H9 (cell line): ENCODE data around the gene NOX5. TPM values are rescaled to one million over a fixed set of nuclear protein-coding genes. Genes with fewer than 3 reads are reported as not detected.

Experiments
- DNase-seq: peaks from one replicate; pipeline ENCODE4 v3.0.0-alpha.2; 2017
- H2AFZ ChIP-seq: one replicate; pipeline ENCODE4 v1.6.1; 2013; ENCODE audit warnings: mild to moderate bottlenecking, low read length, control low read depth, moderate library complexity
- H2AK5ac ChIP-seq: 2 replicates; pipeline ENCODE4 v1.6.1; 2013; ENCODE audit warnings: low read length, control low read depth, mixed read lengths; ENCODE audit not compliant: insufficient read length
- H2BK120ac ChIP-seq: one replicate; pipeline ENCODE4 v1.6.1; 2013; ENCODE audit warnings: low read depth, mild to moderate bottlenecking, low read length, control low read depth, inconsistent platforms; ENCODE audit not compliant: poor library complexity, severe bottlenecking
- H2BK12ac ChIP-seq: 2 replicates; pipeline ENCODE4 v1.6.1; 2013; ENCODE audit warnings: low read length, control low read depth, mixed read lengths, low read depth; ENCODE audit not compliant: insufficient read length
- H2BK15ac ChIP-seq: 2 replicates; pipeline ENCODE4 v1.6.1; 2013; ENCODE audit warnings: low read depth, low read length, control low read depth
- H2BK20ac ChIP-seq: one replicate; pipeline ENCODE4 v1.6.1; 2013; ENCODE audit warnings: low read depth, mild to moderate bottlenecking, low read length, control low read depth, inconsistent platforms; ENCODE audit not compliant: poor library complexity, severe bottlenecking
- H2BK5ac ChIP-seq: 2 replicates; pipeline ENCODE4 v1.6.1; 2013; ENCODE audit warnings: low read length, control low read depth, mixed read lengths; ENCODE audit not compliant: insufficient read length
- H3K14ac ChIP-seq: 2 replicates; pipeline ENCODE4 v1.6.1; 2013; ENCODE audit warnings: low read length, control low read depth; ENCODE audit not compliant: insufficient read depth
- H3K18ac ChIP-seq: 2 replicates; pipeline ENCODE4 v1.6.1; 2013; ENCODE audit warnings: low read depth, mild to moderate bottlenecking, mixed read lengths, low read length, control low read depth; ENCODE audit not compliant: insufficient read length
- H3K23ac ChIP-seq: 2 replicates; pipeline ENCODE4 v1.6.1; 2013; ENCODE audit warnings: low read length, control low read depth, mixed read lengths, low read depth; ENCODE audit not compliant: insufficient read length
- H3K23me2 ChIP-seq: 2 replicates; pipeline ENCODE4 v1.6.1; 2013; ENCODE audit warnings: low read depth, mild to moderate bottlenecking, mixed read lengths, low read length, control low read depth; ENCODE audit not compliant: insufficient read length, poor library complexity, severe bottlenecking
- H3K27ac ChIP-seq: 2 replicates; pipeline ENCODE4 v1.5.1; 2013; ENCODE audit warnings: low read length, control low read depth, mixed read lengths, low read depth; ENCODE audit not compliant: insufficient read length
- H3K27me3 ChIP-seq: 2 replicates; pipeline ENCODE4 v1.6.1; 2013; ENCODE audit warnings: low read length, control low read depth, inconsistent platforms; ENCODE audit not compliant: insufficient read depth
- H3K4ac ChIP-seq: 2 replicates; pipeline ENCODE4 v1.6.1; 2013; ENCODE audit warnings: low read depth, mild to moderate bottlenecking, control low read depth, inconsistent platforms, low read length, moderate library complexity
- H3K4me1 ChIP-seq: 2 replicates; pipeline ENCODE4 v1.6.1; 2013; ENCODE audit warnings: low read length, control low read depth, inconsistent platforms; ENCODE audit not compliant: insufficient read depth
- H3K4me2 ChIP-seq: 2 replicates; pipeline ENCODE4 v1.6.1; 2013; ENCODE audit warnings: low read length, control low read depth, mixed read lengths; ENCODE audit not compliant: insufficient read length, insufficient read depth
- H3K56ac ChIP-seq: 2 replicates; pipeline ENCODE4 v1.6.1; 2013; ENCODE audit warnings: low read depth, mild to moderate bottlenecking, mixed read lengths, low read length, control low read depth; ENCODE audit not compliant: insufficient read length
- H3K79me1 ChIP-seq: 2 replicates; pipeline ENCODE4 v1.6.1; 2013; ENCODE audit warnings: low read depth, mild to moderate bottlenecking, moderate library complexity, low read length, control low read depth, inconsistent platforms; ENCODE audit not compliant: insufficient read depth, poor library complexity, severe bottlenecking
- H3K79me2 ChIP-seq: 2 replicates; pipeline ENCODE4 v1.6.1; 2013; ENCODE audit warnings: low read length, control low read depth, inconsistent platforms; ENCODE audit not compliant: insufficient read depth
- H3K9ac ChIP-seq: 2 replicates; pipeline ENCODE4 v1.6.1; 2013; ENCODE audit warnings: low read length, control low read depth, mixed read lengths; ENCODE audit not compliant: insufficient read length; ENCODE audit errors: extremely low read depth
- H3K9me3 ChIP-seq: one replicate; pipeline ENCODE4 v1.6.1; 2013; ENCODE audit warnings: low read depth, low read length, inconsistent platforms; ENCODE audit not compliant: control insufficient read depth
- H3T11ph ChIP-seq: one replicate; pipeline ENCODE4 v1.6.1; 2013; ENCODE audit warnings: mild to moderate bottlenecking, low read length, control low read depth, inconsistent platforms
- H4K20me1 ChIP-seq: one replicate; pipeline ENCODE4 v1.6.1; 2013; ENCODE audit not compliant: control insufficient read depth, insufficient read length, insufficient read depth
- H4K5ac ChIP-seq: 2 replicates; pipeline ENCODE4 v1.6.1; 2013; ENCODE audit warnings: low read depth, mild to moderate bottlenecking, mixed read lengths, low read length, control low read depth; ENCODE audit not compliant: insufficient read length
- H4K8ac ChIP-seq: replicated peaks from 2 replicates; pipeline ENCODE4 v1.6.1; 2013; ENCODE audit warnings: low read length, control low read depth, mixed read lengths, low read depth; ENCODE audit not compliant: insufficient read length
- H4K91ac ChIP-seq: 2 replicates; pipeline ENCODE4 v1.6.1; 2013; ENCODE audit warnings: low read depth, mild to moderate bottlenecking, moderate library complexity, mixed read lengths, low read length, control low read depth; ENCODE audit not compliant: insufficient read length
- H3K27ac Mint-ChIP-seq, 3 experiments: 2 replicates in 2 of 3; 3 replicates in 1 of 3; pipeline ENCODE4 v1.8.0; 2020 to 2021; ENCODE audit warnings: mixed read lengths in 3 of 3, mild to moderate bottlenecking in 1 of 3, moderate library complexity in 1 of 3
- H3K27me3 Mint-ChIP-seq: 2 replicates; pipeline ENCODE4 v1.8.0; 2021; ENCODE audit warnings: low read depth, mild to moderate bottlenecking, moderate library complexity, mixed read lengths
- H3K36me3 Mint-ChIP-seq, 3 experiments: 2 replicates in 2 of 3; 3 replicates in 1 of 3; pipeline ENCODE4 v1.8.0; 2020 to 2021; ENCODE audit warnings: low read depth in 3 of 3, mixed read lengths in 3 of 3; ENCODE audit not compliant: insufficient read depth in 1 of 3
- H3K4me1 Mint-ChIP-seq, 2 experiments: 2 replicates each; pipeline ENCODE4 v1.8.0; 2020; ENCODE audit warnings: mixed read lengths in 2 of 2
- H3K4me3 Mint-ChIP-seq, 2 experiments: 2 replicates in 1 of 2; 3 replicates in 1 of 2; pipeline ENCODE4 v1.8.0; 2020 to 2021; ENCODE audit warnings: mild to moderate bottlenecking in 2 of 2, mixed read lengths in 2 of 2, moderate library complexity in 1 of 2
- H3K9me3 Mint-ChIP-seq, 2 experiments: 2 replicates in 1 of 2; 3 replicates in 1 of 2; pipeline ENCODE4 v1.8.0; 2020; ENCODE audit warnings: mild to moderate bottlenecking in 2 of 2, mixed read lengths in 2 of 2, moderate library complexity in 1 of 2
- WGBS: extraction: QIAGEN DNeasy Blood & Tissue Kit; methylation state at CpG from one replicate; pipeline ENCODE4 v1.1.7; 2013; ENCODE audit warnings: missing lambda C conversion rate, low lambda C conversion rate, mixed read lengths; ENCODE audit not compliant: insufficient read length; ENCODE audit errors: extremely low coverage; 5-methylcytosine and 5-hydroxymethylcytosine counted together
- total RNA-seq: library from RNA; stranded (reverse); gene quantifications from 2 replicates; pipeline ENCODE4 v1.2.1, GENCODE V29; 2021
- TF ChIP-seq, protein P1 (sequence below): fragments of 200-600 bp; sonication (generic); conservative IDR thresholded peaks from 3 replicates; pipeline ENCODE4 v1.8.0; 2021; ENCODE audit warnings: antibody characterized with exemption, mild to moderate bottlenecking

NOX5 gene
- total RNA-seq, 1 experiment from 2014 or later, result 0.04 TPM

DNA sequence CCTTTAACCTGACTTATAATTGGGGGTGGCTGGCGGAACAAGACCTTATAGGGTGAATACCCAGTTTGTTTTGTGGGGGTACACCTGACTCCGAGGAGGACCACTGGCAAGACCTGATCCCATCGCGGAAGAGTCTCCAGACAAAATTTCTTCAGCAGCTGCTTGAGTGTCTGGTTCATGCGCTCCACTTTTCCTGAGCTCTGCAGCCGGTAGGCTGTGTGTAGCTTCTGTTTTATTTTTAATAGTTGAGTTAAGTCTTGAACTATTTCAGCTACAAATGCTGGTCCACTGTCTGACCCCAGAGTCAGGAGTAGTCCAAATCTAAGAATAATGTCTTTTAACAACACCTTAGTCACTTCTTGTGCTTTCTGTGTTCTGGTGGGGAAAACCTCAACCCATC is 21.2 kb upstream of the NOX5 start:
- no CpG with 5 or more reads among the region's 6 CpGs for WGBS
- H3K27me3 ChIP-seq, result no peaks in the 10 kb centered on the region
- no peak overlapping the region for H3K18ac ChIP-seq
- H2BK12ac ChIP-seq, result no peak overlapping the region
- H3K27ac ChIP-seq, result no peak overlapping the region
- no peak overlapping the region for H2AFZ ChIP-seq
- no peaks in the 10 kb centered on the region for H3K79me1 ChIP-seq
- Mint-ChIP-seq H3K27me3 (peaks cover 23% of the 10 kb centered on the region), H3K9me3 (peaks cover 10 to 16% of the 10 kb centered on the region in 2 experiments), H3K4me3 (no peak overlapping the region), H3K4me1 (peaks cover 38% of the 10 kb centered on the region in 2 experiments), H3K27ac (no peak overlapping the region; a peak in 1 of 7 replicates), H3K36me3 (peaks cover 7 to 13% (median 8%) of the 10 kb centered on the region in 3 experiments)
- no peak overlapping the region for H2BK15ac ChIP-seq
- no peak overlapping the region for H2BK120ac ChIP-seq
- DNase-seq, result no peak
- no peak overlapping the region for H4K8ac ChIP-seq
- H4K20me1 ChIP-seq, result no peaks in the 10 kb centered on the region
- no peak overlapping the region for H3K4me2 ChIP-seq
- H3K79me2 ChIP-seq, result no peaks in the 10 kb centered on the region
- no peak overlapping the region for H2BK20ac ChIP-seq
- no peak overlapping the region for H3K9ac ChIP-seq
- H4K5ac ChIP-seq, result no peak overlapping the region
- H3K56ac ChIP-seq, result no peak overlapping the region
- H3K23me2 ChIP-seq, result no peaks in the 10 kb centered on the region
- H3K9me3 ChIP-seq, result no peaks in the 10 kb centered on the region
- H3K14ac ChIP-seq, result no peak overlapping the region
- H3T11ph ChIP-seq, result no peak overlapping the region
- TF ChIP-seq, protein P1, sequence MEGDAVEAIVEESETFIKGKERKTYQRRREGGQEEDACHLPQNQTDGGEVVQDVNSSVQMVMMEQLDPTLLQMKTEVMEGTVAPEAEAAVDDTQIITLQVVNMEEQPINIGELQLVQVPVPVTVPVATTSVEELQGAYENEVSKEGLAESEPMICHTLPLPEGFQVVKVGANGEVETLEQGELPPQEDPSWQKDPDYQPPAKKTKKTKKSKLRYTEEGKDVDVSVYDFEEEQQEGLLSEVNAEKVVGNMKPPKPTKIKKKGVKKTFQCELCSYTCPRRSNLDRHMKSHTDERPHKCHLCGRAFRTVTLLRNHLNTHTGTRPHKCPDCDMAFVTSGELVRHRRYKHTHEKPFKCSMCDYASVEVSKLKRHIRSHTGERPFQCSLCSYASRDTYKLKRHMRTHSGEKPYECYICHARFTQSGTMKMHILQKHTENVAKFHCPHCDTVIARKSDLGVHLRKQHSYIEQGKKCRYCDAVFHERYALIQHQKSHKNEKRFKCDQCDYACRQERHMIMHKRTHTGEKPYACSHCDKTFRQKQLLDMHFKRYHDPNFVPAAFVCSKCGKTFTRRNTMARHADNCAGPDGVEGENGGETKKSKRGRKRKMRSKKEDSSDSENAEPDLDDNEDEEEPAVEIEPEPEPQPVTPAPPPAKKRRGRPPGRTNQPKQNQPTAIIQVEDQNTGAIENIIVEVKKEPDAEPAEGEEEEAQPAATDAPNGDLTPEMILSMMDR, result no peak
- H3K4me1 ChIP-seq, result peaks cover 5% of the 10 kb centered on the region; the same call in 1 of the 2 replicates
- no peak overlapping the region for H3K4ac ChIP-seq
- H2AK5ac ChIP-seq, result no peak overlapping the region
- no peak overlapping the region for H4K91ac ChIP-seq
- no peak overlapping the region for H3K23ac ChIP-seq
- H2BK5ac ChIP-seq, result no peak overlapping the region
